GM19239 (cell line): ENCODE data around the gene TBC1D4.
A peak's percentile ranks its signal among the peaks of the same experiment; 100 is the strongest.

Source experiments
- DNase-seq: peaks from one replicate; pipeline ENCODE4 v3.0.0; 2011; ENCODE audit warnings: low spot score; ENCODE audit not compliant: insufficient read length
- FAIRE-seq: peaks from 2 replicates; lab custom pipeline; 2011; peaks lifted over from hg19 to GRCh38; lab: Jason Lieb, UNC

Gene TBC1D4

GRCh38 chr13:75419656-75420055 lies 62.3 kb downstream of the TBC1D4 start:
- FAIRE-seq, result no peak

GRCh38 chr13:75418997-75419396 lies 63.0 kb downstream of the TBC1D4 start:
- FAIRE-seq (no peak), DNase-seq (no peak)

More at GRCh38 chr13:75419656-75420055, 62.3 kb downstream of the TBC1D4 start:
- DNase-seq, result no peak

DNA sequence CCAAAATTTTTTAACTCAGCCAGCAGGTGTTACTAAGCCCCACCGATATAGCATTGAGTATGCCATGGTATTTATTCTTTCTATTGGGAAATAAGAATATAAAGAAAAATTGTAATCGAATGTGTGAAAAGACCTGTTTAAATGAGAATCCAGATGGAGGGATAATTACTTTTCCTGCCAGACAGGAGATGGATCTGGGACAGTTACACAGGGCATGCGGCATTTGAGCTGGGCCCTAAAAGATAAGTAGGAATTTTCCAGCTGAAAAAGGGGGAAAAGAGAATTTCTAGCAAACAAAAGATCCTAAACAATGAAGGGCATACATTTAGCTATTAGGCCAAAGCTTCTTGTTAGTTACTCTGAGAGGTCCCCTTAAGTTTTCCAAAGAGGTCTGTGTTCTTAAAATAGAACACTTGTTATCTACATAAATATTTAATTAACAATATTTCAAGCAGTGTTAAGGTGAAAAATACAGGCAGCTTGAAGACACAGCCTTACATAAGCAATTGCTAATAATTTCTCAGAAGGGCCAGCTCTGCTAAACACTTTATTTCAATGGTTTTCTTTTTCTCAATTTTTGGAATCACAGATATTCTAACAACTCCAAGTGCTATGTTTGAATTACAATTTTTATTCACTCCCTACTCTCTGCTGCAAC lies 63.7 kb downstream of the TBC1D4 start:
- FAIRE-seq, result no peak
- no peak for DNase-seq

DNA sequence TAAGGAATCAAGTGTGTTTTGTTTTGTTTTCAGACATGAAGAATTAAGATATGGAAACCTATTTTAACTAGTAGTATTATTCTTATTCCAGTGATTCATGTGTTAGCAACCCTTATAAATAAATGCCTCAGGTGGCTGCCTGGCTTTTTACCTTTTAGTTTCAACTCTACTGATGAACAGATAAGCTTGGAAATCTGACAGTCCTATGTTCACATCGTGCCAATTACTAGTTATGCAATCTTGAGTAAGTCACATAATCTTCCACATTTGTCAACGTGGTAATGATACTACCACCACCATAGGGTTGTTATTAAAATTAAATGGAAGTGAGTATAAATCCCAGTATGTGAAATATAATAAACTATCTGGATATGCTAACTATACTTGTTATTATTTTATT lies 64.3 kb downstream of the TBC1D4 start:
- DNase-seq (no peak), FAIRE-seq (no peak)

DNA sequence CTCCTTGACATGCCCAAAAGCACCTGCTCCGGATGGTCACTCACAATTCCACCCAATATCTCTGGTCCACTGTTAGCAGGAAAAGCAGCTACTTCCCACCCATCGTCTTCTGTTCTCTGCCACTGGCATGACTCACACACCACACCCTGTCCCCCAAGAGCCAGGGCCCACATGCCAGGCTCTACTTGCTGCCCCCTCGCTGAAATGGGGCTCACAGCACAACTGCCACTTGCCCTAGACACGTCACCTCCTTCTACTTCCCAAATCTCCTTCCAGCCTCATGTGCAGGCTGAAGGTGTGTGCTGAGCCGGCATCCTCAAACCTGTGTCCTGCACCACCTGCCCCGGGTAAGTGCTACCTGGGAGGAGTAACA lies 65.0 kb downstream of the TBC1D4 start:
- FAIRE-seq (no peak), DNase-seq (no peak)

GRCh38 chr13:75416327-75417011 lies 65.5 kb downstream of the TBC1D4 start:
- DNase-seq (no peak), FAIRE-seq (no peak)

GRCh38 chr13:75415694-75416093 lies 66.3 kb downstream of the TBC1D4 start:
- DNase-seq, result no peak
- FAIRE-seq, result no peak

- DNase-seq, result no peak
- FAIRE-seq, result no peak
Measured at GRCh38 chr13:75415171-75415570, 66.8 kb downstream of the TBC1D4 start.

DNA sequence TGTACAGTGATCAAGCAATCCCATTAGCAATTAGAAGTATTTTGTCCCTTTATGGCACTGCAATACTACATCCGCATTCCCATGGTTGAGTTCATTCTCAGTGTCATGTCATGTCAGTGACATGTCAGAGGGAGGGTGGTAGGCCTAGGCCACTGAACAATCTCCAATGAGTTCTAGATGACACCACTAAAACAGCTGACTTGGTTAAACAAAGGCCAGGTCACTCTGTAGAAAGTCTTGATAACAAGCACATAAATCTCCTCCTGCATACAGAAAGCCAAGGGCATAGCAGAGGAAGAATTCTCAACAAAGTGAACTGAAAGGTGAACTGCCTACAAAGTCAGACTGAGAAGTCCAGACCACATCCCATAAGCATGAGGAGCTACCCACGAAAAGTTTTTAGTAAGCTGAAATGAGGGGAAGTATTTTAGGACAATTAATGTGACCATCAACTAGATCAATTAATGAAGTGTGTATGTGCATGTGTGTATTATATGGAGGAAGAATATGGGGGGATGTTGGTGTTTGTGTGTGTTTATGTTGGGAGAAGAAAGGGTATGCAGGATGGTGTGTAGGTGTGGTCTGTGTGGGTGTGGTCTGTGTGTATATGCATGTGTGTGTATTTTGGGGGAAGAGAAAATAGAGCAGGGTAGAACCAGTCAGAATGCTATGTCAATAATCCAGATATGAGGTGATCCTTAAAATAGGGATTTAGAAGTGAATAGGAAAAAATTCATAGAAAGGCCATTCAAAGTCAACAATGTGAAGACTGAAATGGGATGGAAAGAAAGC lies 67.7 kb downstream of the TBC1D4 start:
- FAIRE-seq (no peak), DNase-seq (no peak)

DNA sequence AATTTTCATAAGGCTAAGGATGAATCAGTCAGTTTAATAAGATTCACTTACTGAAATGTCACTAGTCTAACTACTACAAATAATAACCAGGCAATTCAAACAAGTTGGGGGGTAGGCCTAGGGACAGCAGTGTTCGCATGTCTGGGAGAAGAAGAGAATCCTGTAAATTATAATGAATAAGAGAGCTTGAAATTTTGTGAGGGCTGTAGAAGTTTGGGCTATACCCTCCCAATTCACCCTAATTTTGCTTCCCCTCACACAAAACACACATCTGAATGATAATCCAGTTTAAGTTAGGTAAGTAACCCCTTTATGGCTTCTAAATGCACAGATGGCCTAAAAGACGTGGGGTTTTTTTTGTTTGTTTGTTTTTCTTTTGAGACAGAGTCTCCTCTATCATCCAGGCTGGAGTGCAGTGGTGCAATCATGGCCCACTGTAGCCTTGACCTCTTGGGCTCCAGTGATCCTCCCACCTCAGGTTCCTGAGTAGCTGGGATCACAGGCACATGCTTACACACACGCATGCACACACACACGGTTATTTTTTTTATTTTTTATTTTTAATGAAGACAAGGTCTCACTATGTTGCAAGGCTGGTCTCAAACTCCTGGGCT lies 69.9 kb downstream of the TBC1D4 start:
- DNase-seq (no peak), FAIRE-seq (no peak)

DNA sequence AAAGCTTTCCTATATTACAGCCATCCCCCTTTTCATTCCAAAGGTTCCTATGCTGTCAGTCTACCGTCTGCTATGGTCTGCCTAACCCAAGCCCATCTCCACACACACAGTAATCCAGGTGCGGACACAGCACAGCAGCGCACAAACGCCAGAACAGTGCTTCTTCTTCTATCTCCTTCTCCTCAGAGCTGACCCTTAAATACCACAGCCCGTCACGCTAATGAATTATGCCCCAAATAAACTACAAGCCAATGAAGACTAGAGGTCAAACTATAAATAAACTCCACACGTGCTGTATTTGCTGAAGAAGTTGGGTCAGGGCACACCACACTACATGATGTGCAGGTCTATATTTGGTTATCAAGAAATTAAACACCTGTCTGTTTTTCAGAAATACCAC lies 71.8 kb downstream of the TBC1D4 start:
- DNase-seq (no peak), FAIRE-seq (no peak)

DNA sequence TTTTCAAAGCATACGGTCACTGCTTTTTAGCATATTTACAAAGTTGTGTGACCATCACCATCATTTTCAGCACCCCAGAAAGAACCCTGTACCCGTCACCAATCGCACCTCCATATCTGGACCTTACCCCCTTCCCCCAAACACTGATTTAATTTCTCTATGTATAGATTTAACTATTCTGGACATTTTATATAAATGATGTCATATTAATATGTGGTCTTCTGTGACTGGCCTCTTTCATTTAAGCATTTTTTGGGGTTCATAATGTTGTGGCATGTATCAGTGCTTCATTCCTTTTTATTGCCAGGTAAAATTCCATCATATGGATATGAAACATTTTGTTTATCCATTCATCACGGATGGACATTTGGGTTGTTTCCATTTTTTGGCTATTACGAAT lies 74.0 kb downstream of the TBC1D4 start:
- DNase-seq (no peak), FAIRE-seq (no peak)

DNA sequence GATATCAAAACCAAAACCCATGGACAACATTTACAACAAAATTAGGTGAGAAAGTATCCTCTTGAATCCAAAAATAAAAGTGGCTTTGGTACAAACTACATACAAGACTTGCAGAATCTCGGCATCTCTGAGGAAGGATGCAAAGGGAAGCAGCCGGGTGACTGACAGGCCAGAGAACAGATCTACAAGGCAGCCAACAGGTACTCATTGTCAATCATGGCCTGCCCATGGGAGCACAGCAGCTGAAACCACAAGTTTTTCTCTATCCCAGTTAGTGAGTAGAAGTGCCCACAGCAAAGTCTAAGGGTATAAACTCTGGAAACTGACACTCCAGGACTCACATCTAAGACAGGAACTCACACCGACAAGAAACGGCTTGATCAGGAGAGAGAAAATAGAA lies 74.5 kb downstream of the TBC1D4 start:
- FAIRE-seq (no peak), DNase-seq (no peak)

- no peak for DNase-seq
- no peak for FAIRE-seq
Measured at GRCh38 chr13:75405976-75406703, 75.8 kb downstream of the TBC1D4 start.

DNA sequence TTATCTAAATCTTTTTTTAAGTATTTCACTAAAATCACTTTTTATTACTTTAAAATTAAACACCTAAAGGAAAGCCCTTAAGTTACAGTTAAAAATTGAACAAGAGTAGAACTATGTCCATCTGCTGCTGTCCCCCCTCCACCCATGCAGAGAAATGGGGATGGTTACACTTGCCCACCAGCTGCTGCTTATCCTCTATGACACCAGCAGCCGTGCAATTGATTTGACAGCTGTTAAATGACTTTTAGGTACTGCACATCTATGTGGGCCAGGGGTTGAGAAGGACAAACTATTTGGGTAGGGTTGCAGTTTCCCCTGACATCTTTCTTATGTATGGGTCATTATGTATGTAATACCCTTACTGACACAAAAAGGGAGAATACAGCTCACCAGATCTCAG lies 77.2 kb downstream of the TBC1D4 start:
- DNase-seq (no peak), FAIRE-seq (no peak)

DNA sequence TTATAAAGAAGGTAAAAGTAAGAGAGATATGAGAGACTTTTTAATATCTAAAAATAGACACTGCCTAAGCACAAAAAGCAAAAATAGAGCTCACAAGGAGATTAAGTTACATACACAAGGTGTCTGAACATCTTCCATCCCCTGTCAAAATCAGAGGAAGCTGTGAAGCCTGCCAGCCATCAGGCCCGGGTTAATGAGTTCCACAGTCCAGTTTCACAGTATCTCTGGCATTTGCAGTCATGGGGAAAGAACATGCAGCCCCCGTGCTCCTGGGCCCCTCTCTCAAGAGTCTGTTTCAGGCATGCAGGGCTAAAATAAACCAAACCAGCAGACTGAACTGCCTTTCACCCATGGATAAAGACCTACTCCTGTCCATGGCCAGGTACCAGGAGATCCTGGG lies 79.2 kb downstream of the TBC1D4 start:
- DNase-seq, result no peak
- FAIRE-seq, result peak; percentile 65

GRCh38 chr13:75400775-75401174 lies 81.2 kb downstream of the TBC1D4 start:
- DNase-seq (no peak), FAIRE-seq (peak; percentile 74)

- no peak for FAIRE-seq
- DNase-seq, result no peak
Measured at GRCh38 chr13:75399879-75400217, 82.1 kb downstream of the TBC1D4 start.

DNA sequence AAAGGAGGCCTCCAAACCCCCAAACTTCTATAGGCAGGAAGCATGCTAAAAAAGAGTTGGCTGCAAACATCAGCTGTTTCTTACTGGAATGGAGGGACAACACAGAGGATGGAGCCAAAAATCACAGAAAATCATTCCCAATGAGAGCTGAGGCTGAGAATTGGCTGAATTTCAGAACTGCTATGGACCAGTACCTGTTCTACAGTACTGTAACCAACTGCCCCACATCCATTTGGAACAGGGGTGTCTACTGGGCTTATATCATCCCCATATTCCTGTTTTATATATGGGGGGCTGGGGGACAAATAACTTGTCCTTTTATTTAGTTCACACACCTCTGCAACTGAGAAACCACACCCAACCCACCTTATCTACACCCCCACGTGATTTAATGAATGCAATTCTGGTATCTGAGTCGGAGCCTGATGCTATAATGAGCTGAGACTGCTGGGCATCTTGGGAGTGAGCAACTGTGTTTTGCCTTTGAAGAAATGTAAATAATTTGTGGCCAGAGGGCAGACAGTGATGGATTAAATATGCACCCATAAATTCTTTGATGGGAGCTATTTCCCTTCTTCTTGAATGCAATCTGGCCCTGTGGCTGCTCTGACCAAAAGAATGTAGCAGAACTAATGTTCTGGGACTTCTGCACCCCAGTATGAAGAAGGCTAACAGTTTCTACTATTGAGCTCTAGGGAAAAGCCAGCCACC lies 82.6 kb downstream of the TBC1D4 start:
- FAIRE-seq (no peak), DNase-seq (no peak)

- DNase-seq, result no peak
- FAIRE-seq, result no peak
Measured at GRCh38 chr13:75398072-75398471, 83.9 kb downstream of the TBC1D4 start.
